Stimulated activated CD8-positive, alpha-beta memory T cell treated with anti-CD3 and anti-CD28 coated beads, Interleukin-15, amount 100 ng/mL, for 1 hour (primary cell): Measurements from ENCODE around the gene PRSS21.
A peak's percentile ranks its signal among the peaks of the same experiment; 100 is the strongest.

ENCODE experiments used
- DNase-seq: peaks from one replicate; pipeline ENCODE4 v3.0.0-alpha.2; 2020; ENCODE audit warnings: low read depth

The PRSS21 gene

GRCh38 chr16:2867661-2867986 is 50.6 kb downstream of the PRSS21 start:
- DNase-seq = no peak

GRCh38 chr16:2867987-2868789 is 51.2 kb downstream of the PRSS21 start:
- peak; percentile 94 for DNase-seq
